Osteocyte (in vitro differentiated cells): ENCODE measurements around the gene ESCO1. TPM values are rescaled to one million over a fixed set of nuclear protein-coding genes. Genes with fewer than 3 reads are reported as not detected.

Source experiments
- DNase-seq: peaks from one replicate; pipeline ENCODE4 v3.0.0; 2021; ENCODE audit warnings: mixed read lengths; ENCODE audit not compliant: unreplicated experiment; ENCODE audit errors: extremely low spot score
- H3K27ac Mint-ChIP-seq: one replicate; pipeline ENCODE4 v1.8.0; 2021; ENCODE audit warnings: mild to moderate bottlenecking, mixed read lengths; ENCODE audit not compliant: unreplicated experiment
- H3K27me3 Mint-ChIP-seq: one replicate; pipeline ENCODE4 v1.8.0; 2021; ENCODE audit warnings: mixed read lengths; ENCODE audit not compliant: unreplicated experiment
- H3K36me3 Mint-ChIP-seq: one replicate; pipeline ENCODE4 v1.8.0; 2021; ENCODE audit warnings: mixed read lengths; ENCODE audit not compliant: unreplicated experiment
- H3K4me1 Mint-ChIP-seq: one replicate; pipeline ENCODE4 v1.8.0; 2021; ENCODE audit warnings: mixed read lengths; ENCODE audit not compliant: unreplicated experiment
- H3K4me3 Mint-ChIP-seq: one replicate; pipeline ENCODE4 v1.8.0; 2021; ENCODE audit warnings: mild to moderate bottlenecking, moderate library complexity, mixed read lengths; ENCODE audit not compliant: unreplicated experiment
- H3K9me3 Mint-ChIP-seq: one replicate; pipeline ENCODE4 v1.8.0; 2021; ENCODE audit warnings: mixed read lengths; ENCODE audit not compliant: unreplicated experiment
- total RNA-seq: library from RNA; stranded (reverse); gene quantifications from 2 replicates; pipeline ENCODE4 v1.2.1, GENCODE V29; 2021
- TF ChIP-seq, protein P1 (sequence below): fragments of 200-600 bp; sonication (generic); IDR thresholded peaks from 2 replicates; pipeline ENCODE4 v1.5.0; 2021; ENCODE audit warnings: antibody characterized with exemption, mild to moderate bottlenecking, moderate library complexity

ESCO1 gene
- total RNA-seq, 1 donor from 2014 or later, result 14.6 TPM

DNA sequence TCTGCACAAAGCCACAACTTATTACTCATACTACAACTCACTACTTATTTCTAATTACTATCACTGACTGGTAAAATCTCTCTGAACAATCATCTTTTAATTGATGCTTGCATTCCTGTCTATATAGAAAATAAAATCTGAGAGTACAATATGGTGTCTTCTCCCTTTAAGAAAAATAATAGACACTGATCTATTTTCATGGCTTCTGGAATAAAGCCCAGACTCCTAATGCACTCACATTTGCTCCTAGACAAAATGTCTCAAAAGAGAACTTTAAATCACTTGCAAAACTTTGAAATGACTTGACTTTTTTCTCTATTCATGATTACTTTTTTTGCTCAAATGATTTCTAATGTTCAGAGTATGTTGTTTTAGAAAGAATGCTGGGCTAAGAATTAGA lies 28.7 kb downstream of the ESCO1 start:
- Mint-ChIP-seq H3K36me3 (peaks cover 49% of the 10 kb centered on the region), H3K9me3 (no peaks in the 10 kb centered on the region), H3K27ac (no peak overlapping the region), H3K27me3 (no peaks in the 10 kb centered on the region), H3K4me1 (peaks cover 5% of the 10 kb centered on the region), H3K4me3 (no peak overlapping the region)
- TF ChIP-seq, protein P1, sequence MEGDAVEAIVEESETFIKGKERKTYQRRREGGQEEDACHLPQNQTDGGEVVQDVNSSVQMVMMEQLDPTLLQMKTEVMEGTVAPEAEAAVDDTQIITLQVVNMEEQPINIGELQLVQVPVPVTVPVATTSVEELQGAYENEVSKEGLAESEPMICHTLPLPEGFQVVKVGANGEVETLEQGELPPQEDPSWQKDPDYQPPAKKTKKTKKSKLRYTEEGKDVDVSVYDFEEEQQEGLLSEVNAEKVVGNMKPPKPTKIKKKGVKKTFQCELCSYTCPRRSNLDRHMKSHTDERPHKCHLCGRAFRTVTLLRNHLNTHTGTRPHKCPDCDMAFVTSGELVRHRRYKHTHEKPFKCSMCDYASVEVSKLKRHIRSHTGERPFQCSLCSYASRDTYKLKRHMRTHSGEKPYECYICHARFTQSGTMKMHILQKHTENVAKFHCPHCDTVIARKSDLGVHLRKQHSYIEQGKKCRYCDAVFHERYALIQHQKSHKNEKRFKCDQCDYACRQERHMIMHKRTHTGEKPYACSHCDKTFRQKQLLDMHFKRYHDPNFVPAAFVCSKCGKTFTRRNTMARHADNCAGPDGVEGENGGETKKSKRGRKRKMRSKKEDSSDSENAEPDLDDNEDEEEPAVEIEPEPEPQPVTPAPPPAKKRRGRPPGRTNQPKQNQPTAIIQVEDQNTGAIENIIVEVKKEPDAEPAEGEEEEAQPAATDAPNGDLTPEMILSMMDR, result no peak
- DNase-seq, result no peak

DNA sequence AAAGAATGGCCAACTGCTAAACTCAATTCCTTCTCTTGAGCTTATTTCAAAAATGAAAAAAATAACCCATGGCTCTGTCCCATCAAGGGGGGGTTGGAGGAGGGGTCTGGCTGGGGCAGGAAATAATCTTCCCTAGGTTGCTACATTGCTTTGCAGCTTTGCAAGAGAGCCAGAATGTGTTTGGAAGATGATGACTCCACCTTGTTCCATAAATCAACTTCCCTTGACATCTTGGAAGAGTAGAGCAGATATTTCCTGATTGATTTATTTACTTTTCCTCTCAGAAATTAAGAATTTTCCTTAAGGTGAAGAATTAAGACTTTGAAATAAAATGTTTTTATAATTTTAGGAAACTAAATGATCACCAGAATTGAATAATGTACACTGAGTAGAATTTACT lies 41.3 kb downstream of the ESCO1 start:
- Mint-ChIP-seq H3K4me1 (no peaks in the 10 kb centered on the region), H3K27ac (no peak overlapping the region), H3K27me3 (no peaks in the 10 kb centered on the region), H3K36me3 (peaks cover 32% of the 10 kb centered on the region), H3K9me3 (no peaks in the 10 kb centered on the region), H3K4me3 (no peak overlapping the region)
- TF ChIP-seq, protein P1, result no peak
- DNase-seq, result no peak

DNA sequence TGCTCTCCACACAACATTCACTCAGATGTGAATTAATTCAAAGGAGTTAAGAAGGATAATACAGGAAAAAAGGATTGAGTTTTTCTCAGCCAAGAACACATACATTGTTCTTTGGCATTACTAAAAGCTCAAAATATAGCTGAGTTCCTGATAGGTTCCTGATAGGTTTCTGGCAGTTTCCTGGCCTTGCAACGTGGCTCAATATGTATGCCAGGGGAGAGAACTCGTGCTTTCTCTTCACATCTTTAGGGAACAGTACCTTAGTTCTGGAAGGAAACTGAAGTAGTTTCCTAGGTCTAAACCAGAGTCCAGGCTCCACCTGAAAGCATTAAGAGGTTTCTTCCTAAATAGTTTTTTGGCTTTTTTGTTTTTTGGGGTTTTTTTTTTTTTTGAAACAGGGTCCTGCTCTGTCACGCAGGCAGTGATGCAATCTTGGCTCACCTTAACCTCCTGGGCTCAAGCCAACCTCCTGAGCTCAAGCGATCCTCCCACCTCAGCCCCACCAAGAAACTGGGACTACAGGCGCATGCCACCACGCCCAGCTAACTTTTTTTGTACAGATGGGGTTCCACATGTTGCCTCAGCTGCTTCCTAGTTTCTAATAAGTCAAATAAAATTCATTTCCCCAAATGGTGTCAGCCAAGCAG lies 42.8 kb downstream of the ESCO1 start:
- TF ChIP-seq, protein P1, result no peak
- Mint-ChIP-seq H3K9me3 (no peaks in the 10 kb centered on the region), H3K4me3 (no peak overlapping the region), H3K36me3 (peaks cover 32% of the 10 kb centered on the region), H3K27me3 (no peaks in the 10 kb centered on the region), H3K4me1 (no peaks in the 10 kb centered on the region), H3K27ac (no peak overlapping the region)
- no peak for DNase-seq

DNA sequence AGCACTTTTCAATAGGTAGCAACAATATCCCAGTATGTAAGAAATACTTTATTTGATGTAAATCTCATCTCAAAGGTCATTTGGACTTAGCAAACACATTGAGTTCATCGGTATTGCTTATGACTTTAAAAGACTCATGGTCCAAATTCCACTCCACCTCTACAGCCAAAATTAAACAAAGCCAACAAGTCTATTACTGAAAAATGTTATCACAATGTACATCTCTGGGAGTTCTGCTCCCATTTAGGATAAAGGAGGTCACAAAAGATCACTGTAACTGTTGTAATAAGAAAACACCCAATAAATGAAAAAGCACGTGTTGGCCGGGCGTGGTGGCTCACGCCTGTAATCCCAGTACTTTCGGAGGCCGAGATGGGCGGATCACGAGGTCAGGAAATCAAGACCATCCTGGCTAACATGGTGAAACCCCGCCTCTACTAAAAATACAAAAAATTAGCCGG lies 50.0 kb downstream of the ESCO1 start:
- Mint-ChIP-seq H3K27ac (peak overlapping the region; percentile 16), H3K27me3 (no peaks in the 10 kb centered on the region), H3K9me3 (no peaks in the 10 kb centered on the region), H3K4me3 (no peak overlapping the region), H3K36me3 (peaks cover 35% of the 10 kb centered on the region), H3K4me1 (no peaks in the 10 kb centered on the region)
- DNase-seq, result no peak
- TF ChIP-seq, protein P1, result no peak

DNA sequence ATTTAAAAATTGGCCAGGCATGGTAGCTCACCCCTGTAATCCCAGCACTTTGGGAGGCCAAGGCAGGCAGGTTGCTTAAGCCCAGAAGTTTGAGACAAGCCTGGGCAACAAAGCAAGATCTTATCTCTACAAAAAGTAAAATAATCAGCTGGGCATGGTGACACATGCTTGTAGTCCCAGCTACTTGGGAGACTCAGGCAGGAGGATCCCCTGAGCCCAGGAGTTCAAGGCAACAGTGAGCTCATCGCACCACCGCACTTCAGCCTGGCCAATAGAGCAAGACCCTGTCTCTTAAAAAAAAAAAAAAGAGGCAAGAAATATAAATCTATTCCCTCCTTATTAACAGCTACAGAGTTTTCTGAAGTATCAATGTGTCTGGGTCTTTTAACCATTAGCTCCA lies 51.9 kb downstream of the ESCO1 start:
- TF ChIP-seq, protein P1, result no peak
- no peak for DNase-seq
- Mint-ChIP-seq H3K36me3 (peaks cover 32% of the 10 kb centered on the region), H3K27me3 (no peaks in the 10 kb centered on the region), H3K4me1 (no peaks in the 10 kb centered on the region), H3K4me3 (no peak overlapping the region), H3K27ac (no peak overlapping the region), H3K9me3 (no peaks in the 10 kb centered on the region)
